Measurements from ENCODE around the gene HMHB1.

HMHB1 gene

GRCh38 chr5:143850050-143850683 is 38.2 kb downstream of the HMHB1 start:
- no peak overlapping the region for H3K4me3 ChIP-seq (ENCODE audit: low read length)
- no peak for DNase-seq (ENCODE audit: low read depth, low spot score)

GRCh38 chr5:143851383-143851782 is 39.4 kb downstream of the HMHB1 start:
- no peak overlapping the region for H3K4me3 ChIP-seq (ENCODE audit: low read length)
- no peak for DNase-seq (ENCODE audit: low read depth, low spot score)

- DNase-seq (ENCODE audit: low read depth, low spot score), result no peak
- H3K4me3 ChIP-seq (ENCODE audit: low read length), result no peak overlapping the region
These were observed 48.2 kb downstream of the HMHB1 start for GRCh38 chr5:143860211-143860610.

GRCh38 chr5:143862271-143862670 is 50.3 kb downstream of the HMHB1 start:
- no peak for DNase-seq (ENCODE audit: low read depth, low spot score)
- no peak overlapping the region for H3K4me3 ChIP-seq (ENCODE audit: low read length)

GRCh38 chr5:143865426-143866025 is 53.6 kb downstream of the HMHB1 start:
- DNase-seq (ENCODE audit: low read depth, low spot score), result no peak

More at GRCh38 chr5:143865426-143866025, 53.6 kb downstream of the HMHB1 start:
- H3K4me3 ChIP-seq (ENCODE audit: low read length), result no peak overlapping the region
